Fibroblast of pulmonary artery (primary cell): ENCODE results near the gene NTRK2.

Experiments used
- DNase-seq: peaks from one replicate; pipeline ENCODE4 v3.0.0-alpha.2; 2010; ENCODE audit warnings: low read depth
- H3K4me3 ChIP-seq: replicated peaks from 2 replicates; pipeline ENCODE4 v1.5.1; 2011; ENCODE audit warnings: low read depth, mild to moderate bottlenecking, control low read depth, low read length, moderate library complexity
- TF ChIP-seq, protein P1 (sequence below): IDR thresholded peaks from 2 replicates; pipeline ENCODE4 v1.5.1; 2011; ENCODE audit warnings: mild to moderate bottlenecking, control low read depth, low read length, inconsistent platforms; ENCODE audit errors: missing control alignments

Gene NTRK2

DNA sequence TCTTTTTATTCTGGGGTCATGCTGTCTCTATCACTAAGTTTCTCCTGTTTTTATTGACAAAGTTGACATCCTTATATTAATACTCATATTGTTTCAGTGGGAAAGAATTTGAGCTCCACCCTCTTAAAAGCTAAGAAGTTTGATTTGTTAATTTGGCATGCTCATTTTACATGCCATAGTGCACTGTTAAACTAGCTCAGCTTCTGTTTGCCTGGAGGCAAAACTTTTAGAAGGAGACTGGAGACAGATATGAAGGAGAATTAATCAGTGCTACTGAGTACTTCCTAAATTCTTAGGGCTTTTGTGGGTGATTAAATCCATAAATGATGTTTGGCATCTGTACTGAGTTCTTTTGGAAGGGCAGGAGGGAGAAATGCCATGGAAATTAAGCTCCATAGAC is 138.9 kb downstream of the NTRK2 start:
- H3K4me3 ChIP-seq = no peak overlapping the region
- TF ChIP-seq, protein P1, sequence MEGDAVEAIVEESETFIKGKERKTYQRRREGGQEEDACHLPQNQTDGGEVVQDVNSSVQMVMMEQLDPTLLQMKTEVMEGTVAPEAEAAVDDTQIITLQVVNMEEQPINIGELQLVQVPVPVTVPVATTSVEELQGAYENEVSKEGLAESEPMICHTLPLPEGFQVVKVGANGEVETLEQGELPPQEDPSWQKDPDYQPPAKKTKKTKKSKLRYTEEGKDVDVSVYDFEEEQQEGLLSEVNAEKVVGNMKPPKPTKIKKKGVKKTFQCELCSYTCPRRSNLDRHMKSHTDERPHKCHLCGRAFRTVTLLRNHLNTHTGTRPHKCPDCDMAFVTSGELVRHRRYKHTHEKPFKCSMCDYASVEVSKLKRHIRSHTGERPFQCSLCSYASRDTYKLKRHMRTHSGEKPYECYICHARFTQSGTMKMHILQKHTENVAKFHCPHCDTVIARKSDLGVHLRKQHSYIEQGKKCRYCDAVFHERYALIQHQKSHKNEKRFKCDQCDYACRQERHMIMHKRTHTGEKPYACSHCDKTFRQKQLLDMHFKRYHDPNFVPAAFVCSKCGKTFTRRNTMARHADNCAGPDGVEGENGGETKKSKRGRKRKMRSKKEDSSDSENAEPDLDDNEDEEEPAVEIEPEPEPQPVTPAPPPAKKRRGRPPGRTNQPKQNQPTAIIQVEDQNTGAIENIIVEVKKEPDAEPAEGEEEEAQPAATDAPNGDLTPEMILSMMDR = no peak
- no peak for DNase-seq

DNA sequence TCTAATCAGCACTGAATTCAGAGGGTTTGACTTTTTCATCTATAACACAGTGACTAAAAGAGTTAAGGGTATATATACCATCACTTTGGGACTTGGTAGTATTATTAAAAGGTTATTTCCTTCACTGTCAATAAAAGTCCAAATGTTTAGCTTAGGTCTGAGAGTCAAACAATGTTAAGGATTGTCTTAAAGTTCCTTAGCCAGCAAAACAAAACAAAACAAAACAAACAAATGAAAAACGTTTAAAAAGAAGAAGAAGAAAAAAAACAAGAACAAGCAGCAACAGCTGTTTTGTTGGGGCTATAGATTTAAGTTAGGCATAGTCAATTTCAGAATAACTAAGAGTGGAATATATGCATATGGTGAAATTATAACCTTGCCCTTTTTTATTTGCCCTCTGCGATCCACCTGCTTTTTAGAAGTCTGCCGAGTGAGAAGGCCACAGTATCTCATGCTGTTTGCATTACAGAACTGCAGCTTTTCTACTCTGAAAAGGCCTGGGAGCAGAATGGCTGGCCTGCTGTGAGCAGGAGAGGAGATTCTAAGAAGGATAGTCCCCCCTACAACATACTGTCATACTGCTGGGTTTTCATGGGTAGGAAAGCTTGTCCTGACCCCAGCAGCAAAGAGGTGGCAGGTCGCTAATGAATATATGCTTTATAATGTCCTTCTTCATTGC is 141.7 kb downstream of the NTRK2 start:
- no peak overlapping the region for H3K4me3 ChIP-seq
- no peak for DNase-seq

DNA sequence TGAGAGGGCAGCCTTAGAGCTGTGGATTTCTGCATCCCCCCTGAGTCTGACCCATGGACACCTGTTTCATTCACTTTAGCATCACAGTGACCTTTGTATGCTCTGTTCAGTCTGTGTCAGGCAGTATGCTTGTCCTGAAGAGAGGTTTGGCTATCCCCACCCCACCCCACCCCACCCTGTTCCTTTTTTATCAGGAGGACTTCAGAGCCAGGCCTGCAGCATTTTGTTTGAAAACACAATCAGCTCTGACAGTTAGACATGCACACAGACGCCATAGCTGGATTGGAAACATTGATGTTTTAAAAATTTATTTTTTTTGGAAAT is 142.2 kb downstream of the NTRK2 start:
- TF ChIP-seq, protein P1 = no peak
- H3K4me3 ChIP-seq = no peak overlapping the region

More for the DNA sequence above, 141.7 kb downstream of the NTRK2 start:
- TF ChIP-seq, protein P1 = no peak

DNA sequence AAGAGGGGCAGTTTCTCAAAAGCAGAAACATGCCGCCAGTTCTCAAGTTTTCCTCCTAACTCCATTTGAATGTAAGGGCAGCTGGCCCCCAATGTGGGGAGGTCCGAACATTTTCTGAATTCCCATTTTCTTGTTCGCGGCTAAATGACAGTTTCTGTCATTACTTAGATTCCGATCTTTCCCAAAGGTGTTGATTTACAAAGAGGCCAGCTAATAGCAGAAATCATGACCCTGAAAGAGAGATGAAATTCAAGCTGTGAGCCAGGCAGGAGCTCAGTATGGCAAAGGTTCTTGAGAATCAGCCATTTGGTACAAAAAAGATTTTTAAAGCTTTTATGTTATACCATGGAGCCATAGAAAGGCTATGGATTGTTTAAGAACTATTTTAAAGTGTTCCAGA is 142.8 kb downstream of the NTRK2 start:
- H3K4me3 ChIP-seq = no peak overlapping the region
- DNase-seq = no peak
- TF ChIP-seq, protein P1 = no peak

More for the DNA sequence above, 142.2 kb downstream of the NTRK2 start:
- no peak for DNase-seq

DNA sequence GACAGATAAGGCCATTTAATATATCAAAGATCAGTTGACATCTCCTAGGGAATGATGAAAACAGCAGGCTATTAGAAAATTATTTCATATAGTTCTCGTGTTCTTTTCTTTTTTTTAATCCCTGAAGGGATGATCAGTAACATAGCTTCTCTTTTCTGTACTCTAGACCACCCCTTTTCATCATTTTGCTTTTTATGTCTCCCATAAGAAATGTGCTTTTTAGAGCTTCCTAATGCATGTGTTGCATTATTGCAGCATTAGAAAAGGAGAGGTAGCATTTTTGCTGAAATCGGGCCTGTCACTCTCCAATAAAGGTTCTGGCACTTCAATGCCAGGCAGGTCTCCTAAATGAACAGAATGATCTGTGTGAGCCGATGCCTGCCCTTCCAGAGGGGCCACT is 143.3 kb downstream of the NTRK2 start:
- no peak overlapping the region for H3K4me3 ChIP-seq
- no peak for DNase-seq
- TF ChIP-seq, protein P1 = no peak

DNA sequence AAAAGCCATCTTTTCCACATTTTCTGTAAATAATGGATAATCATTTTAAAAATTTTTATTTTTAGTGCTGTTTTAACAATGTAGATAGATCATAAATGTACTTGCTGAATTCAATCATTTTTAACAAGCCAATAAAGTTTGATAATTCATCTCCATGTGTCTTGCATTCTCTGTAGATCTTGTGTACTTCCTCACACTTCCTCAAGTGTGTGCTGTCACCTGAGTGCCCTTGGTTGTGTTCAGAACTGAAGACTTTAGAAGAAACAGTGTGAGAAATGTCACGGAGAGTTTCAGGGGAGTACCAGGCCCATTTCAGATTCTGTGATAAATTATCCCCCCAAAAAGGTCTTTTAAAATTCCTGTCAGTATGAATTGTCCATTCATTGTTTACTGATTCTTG is 146.0 kb downstream of the NTRK2 start:
- no peak for DNase-seq
- no peak overlapping the region for H3K4me3 ChIP-seq
- TF ChIP-seq, protein P1 = no peak

DNA sequence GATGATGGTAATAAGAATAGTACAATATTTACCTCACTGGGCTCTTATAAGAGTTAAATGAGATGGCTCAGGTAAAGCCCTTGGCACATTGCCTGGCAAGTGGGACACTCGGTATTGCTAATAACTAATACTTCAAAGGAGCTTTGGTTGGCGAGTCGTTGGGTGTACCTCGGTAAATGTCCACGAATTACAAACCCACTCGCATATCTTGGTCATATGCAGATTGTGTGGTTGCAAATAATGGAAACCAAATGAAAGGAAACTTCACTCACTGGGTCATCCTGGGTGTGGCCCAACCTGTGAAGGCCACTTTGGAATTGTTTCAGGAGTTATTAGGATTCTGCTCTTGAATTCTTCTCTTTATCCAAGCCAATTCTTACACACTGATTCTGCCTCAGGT is 147.5 kb downstream of the NTRK2 start:
- no peak overlapping the region for H3K4me3 ChIP-seq
- DNase-seq = no peak
- TF ChIP-seq, protein P1 = no peak
